Mononuclear cell (primary cell): ENCODE measurements around the gene KLHL7. TPM values are rescaled to one million over a fixed set of nuclear protein-coding genes. Genes with fewer than 3 reads are reported as not detected.

Experiments used
- H3K27me3 ChIP-seq: 2 replicates; pipeline ENCODE4 v1.6.0; 2011; ENCODE audit warnings: low read length, control low read depth; ENCODE audit not compliant: insufficient read depth
- H3K4me1 ChIP-seq: 2 replicates; pipeline ENCODE4 v1.5.1; 2011; ENCODE audit warnings: mild to moderate bottlenecking, low read length, control low read depth; ENCODE audit not compliant: insufficient read depth
- H3K4me3 ChIP-seq: 2 replicates; pipeline ENCODE4 v1.5.1; 2011; ENCODE audit warnings: mild to moderate bottlenecking, low read length, moderate library complexity
- H3K9me3 ChIP-seq: 2 replicates; pipeline ENCODE4 v1.5.1; 2011; ENCODE audit warnings: low read depth, mild to moderate bottlenecking, control low read depth, low read length
- total RNA-seq: library from RNA; depleted of rRNA; stranded (reverse); fragments of >200 nt; gene quantifications from one replicate; pipeline ENCODE4 v1.2.3, GENCODE V29; 2012

Gene KLHL7
- total RNA-seq, 1 donor, result 20.8 TPM

GRCh38 chr7:23098029-23098428 lies 7.6 kb upstream of the KLHL7 start:
- no peak overlapping the region for H3K4me3 ChIP-seq
- H3K27me3 ChIP-seq, result no peaks in the 10 kb centered on the region

GRCh38 chr7:23098460-23098859 lies 7.1 kb upstream of the KLHL7 start:
- Histone ChIP-seq H3K4me3 (no peak overlapping the region), H3K27me3 (no peaks in the 10 kb centered on the region), H3K4me1 (no peaks in the 10 kb centered on the region), H3K9me3 (no peaks in the 10 kb centered on the region)

More at GRCh38 chr7:23098029-23098428, 7.6 kb upstream of the KLHL7 start:
- H3K4me1 ChIP-seq, result no peaks in the 10 kb centered on the region
- no peaks in the 10 kb centered on the region for H3K9me3 ChIP-seq

GRCh38 chr7:23100697-23101096 lies 4.9 kb upstream of the KLHL7 start:
- Histone ChIP-seq H3K9me3 (no peaks in the 10 kb centered on the region), H3K4me3 (no peak overlapping the region), H3K4me1 (no peaks in the 10 kb centered on the region), H3K27me3 (no peaks in the 10 kb centered on the region)

GRCh38 chr7:23105086-23105643 lies 420 bp upstream of the KLHL7 start:
- no peaks in the 10 kb centered on the region for H3K9me3 ChIP-seq
- H3K4me1 ChIP-seq, result peaks cover 11% of the 10 kb centered on the region
- no peaks in the 10 kb centered on the region for H3K27me3 ChIP-seq
- H3K4me3 ChIP-seq, result peak overlapping the region; percentile 94

GRCh38 chr7:23106057-23106822 lies 655 bp downstream of the KLHL7 start:
- Histone ChIP-seq H3K27me3 (no peaks in the 10 kb centered on the region), H3K9me3 (no peaks in the 10 kb centered on the region), H3K4me1 (peaks cover 11% of the 10 kb centered on the region), H3K4me3 (peak overlapping the region; percentile 94)

GRCh38 chr7:23106823-23107663 lies 1.5 kb downstream of the KLHL7 start:
- Histone ChIP-seq H3K27me3 (no peaks in the 10 kb centered on the region), H3K4me1 (peaks cover 11% of the 10 kb centered on the region), H3K4me3 (peak overlapping the region; percentile 94), H3K9me3 (no peaks in the 10 kb centered on the region)

- Histone ChIP-seq H3K4me1 (peaks cover 11% of the 10 kb centered on the region), H3K9me3 (no peaks in the 10 kb centered on the region), H3K27me3 (no peaks in the 10 kb centered on the region), H3K4me3 (no peak overlapping the region)
Measured at GRCh38 chr7:23107781-23108180, 2.2 kb downstream of the KLHL7 start.

- Histone ChIP-seq H3K27me3 (no peaks in the 10 kb centered on the region), H3K4me3 (no peak overlapping the region), H3K4me1 (peaks cover 11% of the 10 kb centered on the region), H3K9me3 (no peaks in the 10 kb centered on the region)
Measured at GRCh38 chr7:23108995-23109394, 3.4 kb downstream of the KLHL7 start.

- no peaks in the 10 kb centered on the region for H3K27me3 ChIP-seq
Measured at GRCh38 chr7:23109470-23109869, 3.9 kb downstream of the KLHL7 start.

GRCh38 chr7:23114896-23115295 lies 9.3 kb downstream of the KLHL7 start:
- Histone ChIP-seq H3K4me1 (no peaks in the 10 kb centered on the region), H3K9me3 (no peaks in the 10 kb centered on the region), H3K27me3 (no peaks in the 10 kb centered on the region), H3K4me3 (no peak overlapping the region)

More at GRCh38 chr7:23109470-23109869, 3.9 kb downstream of the KLHL7 start:
- Histone ChIP-seq H3K9me3 (no peaks in the 10 kb centered on the region), H3K4me3 (no peak overlapping the region), H3K4me1 (peaks cover 11% of the 10 kb centered on the region)

GRCh38 chr7:23115991-23116390 lies 10.4 kb downstream of the KLHL7 start:
- H3K4me1 ChIP-seq, result no peaks in the 10 kb centered on the region
- H3K27me3 ChIP-seq, result no peaks in the 10 kb centered on the region
- H3K4me3 ChIP-seq, result no peak overlapping the region
- no peaks in the 10 kb centered on the region for H3K9me3 ChIP-seq

GRCh38 chr7:23117841-23118240 lies 12.3 kb downstream of the KLHL7 start:
- H3K4me3 ChIP-seq, result no peak overlapping the region
- H3K9me3 ChIP-seq, result no peaks in the 10 kb centered on the region
- H3K4me1 ChIP-seq, result no peaks in the 10 kb centered on the region
- H3K27me3 ChIP-seq, result no peaks in the 10 kb centered on the region

GRCh38 chr7:23120106-23120505 lies 14.5 kb downstream of the KLHL7 start:
- Histone ChIP-seq H3K9me3 (no peaks in the 10 kb centered on the region), H3K4me3 (no peak overlapping the region), H3K27me3 (no peaks in the 10 kb centered on the region), H3K4me1 (no peaks in the 10 kb centered on the region)

- H3K4me3 ChIP-seq, result no peak overlapping the region
Measured at GRCh38 chr7:23121165-23121564, 15.6 kb downstream of the KLHL7 start.

GRCh38 chr7:23123007-23123406 lies 17.4 kb downstream of the KLHL7 start:
- H3K4me1 ChIP-seq, result no peaks in the 10 kb centered on the region
- no peaks in the 10 kb centered on the region for H3K27me3 ChIP-seq
- no peak overlapping the region for H3K4me3 ChIP-seq
- no peaks in the 10 kb centered on the region for H3K9me3 ChIP-seq

More at GRCh38 chr7:23121165-23121564, 15.6 kb downstream of the KLHL7 start:
- Histone ChIP-seq H3K9me3 (no peaks in the 10 kb centered on the region), H3K4me1 (no peaks in the 10 kb centered on the region), H3K27me3 (no peaks in the 10 kb centered on the region)
